Islet precursor cell (in vitro differentiated cells): ENCODE data around the gene FAHD2A.
A peak's percentile ranks its signal among the peaks of the same experiment; 100 is the strongest.
"Not testable (repeated sequence)": the region's sequence is repeated elsewhere in the genome, so short reads cannot be mapped to it uniquely, and the experiment has no call there.

Experiments used
- DNase-seq: peaks from one replicate; pipeline ENCODE4 v3.0.0-alpha.2; 2018

The FAHD2A gene

GRCh38 chr2:95376311-95377215, 25.9 kb upstream of the FAHD2A start:
- DNase-seq, result peak; percentile 34

- peak; percentile 43 for DNase-seq
Measured at GRCh38 chr2:95377216-95378123, 25.0 kb upstream of the FAHD2A start.

GRCh38 chr2:95378281-95378680, 24.2 kb upstream of the FAHD2A start:
- not testable (repeated sequence) for DNase-seq

- DNase-seq, result peak; percentile 38
Measured at GRCh38 chr2:95379371-95379831, 23.1 kb upstream of the FAHD2A start.

GRCh38 chr2:95380280-95380679, 22.2 kb upstream of the FAHD2A start:
- peak; percentile 12 for DNase-seq

- no peak for DNase-seq
Measured at GRCh38 chr2:95380731-95381130, 21.8 kb upstream of the FAHD2A start.

GRCh38 chr2:95381212-95382191, 21.0 kb upstream of the FAHD2A start:
- peak; percentile 45 for DNase-seq

- DNase-seq, result peak; percentile 43
Measured at GRCh38 chr2:95382192-95382591, 20.3 kb upstream of the FAHD2A start.

- peak; percentile 43 for DNase-seq
Measured at GRCh38 chr2:95382686-95383634, 19.5 kb upstream of the FAHD2A start.

- DNase-seq, result peak; percentile 35
Measured at GRCh38 chr2:95383635-95384027, 18.9 kb upstream of the FAHD2A start.

- peak; percentile 53 for DNase-seq
Measured at GRCh38 chr2:95384854-95385569, 17.5 kb upstream of the FAHD2A start.

GRCh38 chr2:95385570-95385984, 16.9 kb upstream of the FAHD2A start:
- peak; percentile 46 for DNase-seq

GRCh38 chr2:95386031-95386430, 16.5 kb upstream of the FAHD2A start:
- peak; percentile 17 for DNase-seq

- DNase-seq, result peak; percentile 19
Measured at GRCh38 chr2:95387358-95387757, 15.2 kb upstream of the FAHD2A start.

GRCh38 chr2:95388091-95388692, 14.3 kb upstream of the FAHD2A start:
- peak; percentile 30 for DNase-seq

GRCh38 chr2:95388856-95389244, 13.7 kb upstream of the FAHD2A start:
- DNase-seq, result no peak

GRCh38 chr2:95389245-95390119, 13.0 kb upstream of the FAHD2A start:
- DNase-seq, result peak; percentile 83

GRCh38 chr2:95390272-95390880, 12.1 kb upstream of the FAHD2A start:
- peak; percentile 41 for DNase-seq
